ENCODE results near the gene RSRC1.

- TF ChIP-seq CTCF (IDR thresholded peaks at IDR 0.05; ENCODE audit: low read depth, low read length) (no peak), EZH2phosphoT487 (IDR thresholded peaks at IDR 0.05; ENCODE audit: low read depth) (no peak)
These were observed 438.8 kb downstream of the RSRC1 start for GRCh38 chr3:158548691-158549090.
